Neuronal stem cell (in vitro differentiated cells): ENCODE data around the gene ADD3.

Experiments used
- DNase-seq: peaks from one replicate; pipeline ENCODE4 v3.0.0-alpha.2; 2013; ENCODE audit warnings: low spot score
- H2AFZ ChIP-seq: one replicate; pipeline ENCODE4 v1.6.1; 2013; ENCODE audit warnings: mild to moderate bottlenecking, low read length, inconsistent platforms
- H2AK5ac ChIP-seq: 2 replicates; pipeline ENCODE4 v1.6.1; 2013; ENCODE audit warnings: low read depth, mild to moderate bottlenecking, inconsistent platforms, low read length, moderate library complexity, mixed read lengths
- H2BK120ac ChIP-seq: 2 replicates; pipeline ENCODE4 v1.6.1; 2013; ENCODE audit warnings: low read depth, mild to moderate bottlenecking, inconsistent platforms, low read length, moderate library complexity, mixed read lengths
- H2BK12ac ChIP-seq: one replicate; pipeline ENCODE4 v1.6.1; 2013; ENCODE audit warnings: low read length, inconsistent platforms
- H2BK15ac ChIP-seq: 2 replicates; pipeline ENCODE4 v1.6.1; 2013; ENCODE audit warnings: mild to moderate bottlenecking, low read length, inconsistent platforms, mixed read lengths
- H2BK5ac ChIP-seq: one replicate; pipeline ENCODE4 v1.6.1; 2013; ENCODE audit warnings: inconsistent platforms, mild to moderate bottlenecking, low read length, moderate library complexity
- H3K14ac ChIP-seq: one replicate; pipeline ENCODE4 v1.6.1; 2013; ENCODE audit warnings: low read length, inconsistent platforms
- H3K18ac ChIP-seq: 2 replicates; pipeline ENCODE4 v1.6.1; 2013; ENCODE audit warnings: low read length, inconsistent platforms
- H3K23ac ChIP-seq: 2 replicates; pipeline ENCODE4 v1.6.1; 2013; ENCODE audit warnings: low read depth, mild to moderate bottlenecking, mixed read lengths, low read length, inconsistent platforms; ENCODE audit not compliant: poor library complexity
- H3K27ac ChIP-seq: replicated peaks from 3 replicates; pipeline ENCODE4 v1.5.1; 2013; ENCODE audit warnings: low read length, inconsistent platforms
- H3K27me3 ChIP-seq, 3 experiments: 2 replicates each; pipeline ENCODE4 v1.6.1; 2013; ENCODE audit warnings: low read length in 3 of 3, mild to moderate bottlenecking in 2 of 3, inconsistent platforms in 1 of 3, low read depth in 1 of 3, mixed read lengths in 1 of 3, moderate library complexity in 1 of 3; ENCODE audit not compliant: control insufficient read depth in 3 of 3, insufficient read depth in 3 of 3
- H3K36me3 ChIP-seq, 2 donors: replicated peaks in 1 of 2; 2 replicates each; pipeline ENCODE4 v1.6.1; 2013; ENCODE audit warnings: low read length in 2 of 2; ENCODE audit not compliant: control insufficient read depth in 2 of 2, insufficient read depth in 2 of 2
- H3K4ac ChIP-seq: 2 replicates; pipeline ENCODE4 v1.6.1; 2013; ENCODE audit warnings: inconsistent platforms, mild to moderate bottlenecking, low read length, moderate library complexity
- H3K4me1 ChIP-seq, 2 donors: 1 replicate in 1 of 2; 2 replicates in 1 of 2; pipeline ENCODE4 v1.6.1; 2013; ENCODE audit warnings: low read length in 2 of 2, low read depth in 1 of 2; ENCODE audit not compliant: control insufficient read depth in 2 of 2, insufficient read depth in 1 of 2
- H3K4me2 ChIP-seq: one replicate; pipeline ENCODE4 v1.6.1; 2013; ENCODE audit warnings: mild to moderate bottlenecking, low read length, inconsistent platforms; ENCODE audit not compliant: insufficient read depth, poor library complexity, severe bottlenecking
- H3K4me3 ChIP-seq, 2 donors: 2 replicates each; pipeline ENCODE4 v1.5.1; 2013; ENCODE audit warnings: low read length in 2 of 2, mild to moderate bottlenecking in 2 of 2, inconsistent platforms in 1 of 2, moderate library complexity in 1 of 2
- H3K79me1 ChIP-seq: one replicate; pipeline ENCODE4 v1.6.1; 2013; ENCODE audit warnings: low read depth, mild to moderate bottlenecking, inconsistent platforms, low read length, moderate library complexity
- H3K9ac ChIP-seq: one replicate; pipeline ENCODE4 v1.6.1; 2013; ENCODE audit warnings: mild to moderate bottlenecking, low read depth, low read length, inconsistent platforms; ENCODE audit not compliant: poor library complexity
- H3K9me3 ChIP-seq, 2 donors: replicated peaks in 1 of 2; 2 replicates each; pipeline versions ENCODE3 to v1.6.1; 2013; ENCODE audit warnings: low read length in 2 of 2, mild to moderate bottlenecking in 2 of 2, inconsistent platforms in 1 of 2, low read depth in 1 of 2, mixed read lengths in 1 of 2, moderate library complexity in 1 of 2; ENCODE audit not compliant: control insufficient read depth in 2 of 2, insufficient read depth in 1 of 2
- H4K8ac ChIP-seq: one replicate; pipeline ENCODE4 v1.6.1; 2013; ENCODE audit warnings: low read depth, mild to moderate bottlenecking, inconsistent platforms, low read length, moderate library complexity
- H4K91ac ChIP-seq: one replicate; pipeline ENCODE4 v1.6.1; 2013; ENCODE audit warnings: low read length, low read depth, mild to moderate bottlenecking, inconsistent platforms; ENCODE audit not compliant: poor library complexity
- WGBS, 2 donors: extraction: QIAGEN DNeasy Blood & Tissue Kit; methylation state at CpG; one replicate each; pipeline ENCODE4 v1.1.7; 2013; ENCODE audit warnings: missing lambda C conversion rate in 2 of 2, mixed read lengths in 1 of 2; ENCODE audit not compliant: insufficient read length in 2 of 2, insufficient replicate concordance in 1 of 2; ENCODE audit errors: extremely low coverage in 2 of 2; 5-methylcytosine and 5-hydroxymethylcytosine counted together

The ADD3 gene

DNA sequence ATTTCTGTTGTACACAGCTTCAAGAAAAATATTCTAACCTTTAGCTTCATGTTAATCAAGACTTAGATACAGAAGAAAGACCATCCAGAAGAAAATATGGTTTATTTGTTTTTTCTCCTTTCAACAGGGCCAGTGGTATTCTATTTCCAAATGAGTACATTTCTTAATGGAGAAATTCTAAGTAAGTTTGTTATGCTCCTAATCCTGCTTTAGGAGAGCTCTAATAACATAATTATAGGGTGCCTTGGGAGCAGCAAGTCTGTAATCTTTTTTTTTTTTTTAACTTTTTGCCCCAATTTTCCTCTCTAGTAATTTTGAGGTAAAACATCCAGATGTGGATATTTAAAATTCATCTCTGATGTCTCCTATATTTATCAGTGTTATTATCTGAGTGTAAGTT lies 98.1 kb downstream of the ADD3 start:
- H2BK5ac ChIP-seq: no peak overlapping the region
- H3K9ac ChIP-seq: no peak overlapping the region
- H2BK120ac ChIP-seq: no peak overlapping the region
- no peak overlapping the region for H3K4me3 ChIP-seq
- H3K79me1 ChIP-seq: no peaks in the 10 kb centered on the region
- no peaks in the 10 kb centered on the region for H3K4me1 ChIP-seq
- H2BK15ac ChIP-seq: no peak overlapping the region
- H3K27ac ChIP-seq: no peak overlapping the region
- H4K91ac ChIP-seq: no peak overlapping the region
- H3K9me3 ChIP-seq: no peaks in the 10 kb centered on the region
- H3K18ac ChIP-seq: no peak overlapping the region
- H4K8ac ChIP-seq: no peak overlapping the region
- H3K4me2 ChIP-seq: no peak overlapping the region
- no peak overlapping the region for H3K14ac ChIP-seq
- no peak for DNase-seq
- no peak overlapping the region for H2AK5ac ChIP-seq
- H3K4ac ChIP-seq: no peak overlapping the region
- no peak overlapping the region for H3K23ac ChIP-seq
- H3K27me3 ChIP-seq: no peaks in the 10 kb centered on the region
- peaks cover 7 to 39% of the 10 kb centered on the region in 2 donors for H3K36me3 ChIP-seq
- no peak overlapping the region for H2BK12ac ChIP-seq
- H2AFZ ChIP-seq: no peak overlapping the region

DNA sequence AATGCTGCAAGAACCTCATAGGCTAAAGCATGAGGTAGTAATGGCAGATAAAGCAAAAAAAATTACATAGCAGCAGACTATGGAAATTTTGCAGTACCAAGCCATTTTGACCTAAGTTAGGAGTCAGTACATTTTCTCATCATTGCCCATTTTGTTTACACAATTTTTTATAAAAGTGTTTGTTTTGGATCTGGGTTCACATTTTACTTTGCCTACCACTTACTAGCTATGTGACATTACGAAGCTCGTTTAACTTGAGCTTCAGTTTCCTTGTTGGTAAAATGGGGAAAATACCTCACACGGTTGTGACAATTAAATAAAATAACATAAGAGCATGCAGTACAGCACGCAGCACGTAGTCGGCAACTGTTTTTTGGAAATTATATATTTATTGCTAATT lies 99.6 kb downstream of the ADD3 start:
- no CpG with 5 or more reads among the region's 6 CpGs for WGBS, 2 donors
- Histone ChIP-seq H3K27me3 (no peaks in the 10 kb centered on the region), H2BK5ac (no peak overlapping the region), H3K9ac (no peak overlapping the region), H3K4me1 (no peaks in the 10 kb centered on the region), H4K91ac (no peak overlapping the region), H3K4ac (no peak overlapping the region), H3K18ac (no peak overlapping the region), H3K9me3 (no peaks in the 10 kb centered on the region), H2BK120ac (no peak overlapping the region), H3K4me3 (no peak overlapping the region), H3K79me1 (no peaks in the 10 kb centered on the region), H3K27ac (no peak overlapping the region), H2AK5ac (no peak overlapping the region), H3K14ac (no peak overlapping the region), H3K23ac (no peak overlapping the region), H2BK12ac (no peak overlapping the region), H2BK15ac (no peak overlapping the region), H3K4me2 (no peak overlapping the region), H3K36me3 (peaks cover 7 to 26% of the 10 kb centered on the region in 2 donors), H4K8ac (no peak overlapping the region), H2AFZ (no peak overlapping the region)
- no peak for DNase-seq

DNA sequence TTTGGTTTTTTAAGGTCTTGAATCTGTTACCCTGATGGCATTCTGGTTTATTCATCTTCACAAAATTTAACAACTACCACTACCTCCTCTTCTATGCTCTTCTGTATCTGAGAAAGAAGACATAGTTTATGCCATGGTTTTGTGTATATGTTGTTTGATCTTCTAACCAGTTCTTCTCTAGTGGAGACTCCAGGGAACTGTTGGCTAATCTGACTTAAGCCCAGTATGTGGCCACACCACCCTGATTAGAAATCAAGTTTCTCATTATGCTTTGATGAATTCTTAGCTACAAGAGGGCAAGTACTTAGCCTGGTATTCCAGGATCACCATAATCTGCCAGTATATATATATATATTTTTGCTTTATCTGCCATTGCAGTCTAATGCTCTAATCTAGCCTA lies 100.1 kb downstream of the ADD3 start:
- DNase-seq: no peak
- Histone ChIP-seq H3K4me3 (no peak overlapping the region), H3K4ac (no peak overlapping the region), H3K9me3 (no peaks in the 10 kb centered on the region), H3K18ac (no peak overlapping the region), H3K27ac (no peak overlapping the region), H3K79me1 (no peaks in the 10 kb centered on the region), H2BK15ac (no peak overlapping the region), H2AFZ (no peak overlapping the region), H2BK120ac (no peak overlapping the region), H2BK12ac (no peak overlapping the region), H3K14ac (no peak overlapping the region), H2BK5ac (no peak overlapping the region), H2AK5ac (no peak overlapping the region), H3K23ac (no peak overlapping the region), H4K8ac (no peak overlapping the region), H3K4me1 (no peaks in the 10 kb centered on the region), H4K91ac (no peak overlapping the region), H3K9ac (no peak overlapping the region), H3K4me2 (no peak overlapping the region), H3K27me3 (no peaks in the 10 kb centered on the region), H3K36me3 (peaks cover 7 to 30% of the 10 kb centered on the region in 2 donors)

DNA sequence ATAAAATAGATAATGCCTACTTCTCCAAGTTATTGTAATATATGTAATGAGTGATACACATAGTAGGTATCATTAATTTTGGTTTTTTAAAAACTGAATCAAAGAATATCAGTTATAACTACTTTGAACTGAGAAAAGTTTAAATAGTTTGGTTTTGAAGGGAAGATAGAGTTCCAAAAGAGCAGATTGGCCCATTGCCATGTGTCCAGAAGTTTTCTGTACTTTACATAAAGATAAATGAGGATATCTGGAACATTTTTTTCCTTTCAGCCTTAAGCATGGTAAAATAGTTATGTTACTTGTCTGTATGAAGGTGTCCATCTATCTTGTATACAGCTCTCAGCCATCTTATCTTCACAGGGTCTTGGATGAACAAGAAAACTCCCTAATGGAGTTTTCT lies 101.7 kb downstream of the ADD3 start:
- Histone ChIP-seq H3K4me2 (no peak overlapping the region), H2AFZ (no peak overlapping the region), H3K4ac (no peak overlapping the region), H3K14ac (no peak overlapping the region), H4K8ac (no peak overlapping the region), H3K4me1 (no peaks in the 10 kb centered on the region), H2BK12ac (no peak overlapping the region), H2AK5ac (no peak overlapping the region), H3K18ac (no peak overlapping the region), H4K91ac (no peak overlapping the region), H2BK5ac (no peak overlapping the region), H3K36me3 (peaks cover 4 to 46% of the 10 kb centered on the region in 2 donors), H3K27ac (no peak overlapping the region), H3K9me3 (no peaks in the 10 kb centered on the region), H3K79me1 (no peaks in the 10 kb centered on the region), H3K4me3 (no peak overlapping the region), H3K23ac (no peak overlapping the region), H2BK120ac (no peak overlapping the region), H2BK15ac (no peak overlapping the region), H3K27me3 (no peaks in the 10 kb centered on the region), H3K9ac (no peak overlapping the region)
- DNase-seq: no peak
